Effector memory CD4-positive, alpha-beta T cell (primary cell): Measurements from ENCODE around the gene CLEC16A.

Experiments
- DNase-seq, 3 donors: peaks; one replicate each; pipeline ENCODE4 v3.0.0-alpha.2; 2020
- H3K27ac ChIP-seq: 2 replicates; pipeline ENCODE4 v1.7.0; 2013; ENCODE audit warnings: mild to moderate bottlenecking, low read length, moderate library complexity; ENCODE audit not compliant: insufficient read depth, poor library complexity, severe bottlenecking
- H3K27me3 ChIP-seq: replicated peaks from 2 replicates; pipeline ENCODE4 v1.7.0; 2013; ENCODE audit warnings: mild to moderate bottlenecking, low read length; ENCODE audit not compliant: insufficient read depth, control insufficient read depth, poor library complexity, severe bottlenecking
- H3K36me3 ChIP-seq: 2 replicates; pipeline ENCODE4 v1.7.0; 2013; ENCODE audit warnings: mild to moderate bottlenecking, low read length, moderate library complexity; ENCODE audit not compliant: control insufficient read depth, insufficient read depth
- H3K4me1 ChIP-seq: 2 replicates; pipeline ENCODE4 v1.7.0; 2013; ENCODE audit warnings: low read length, mild to moderate bottlenecking; ENCODE audit not compliant: control insufficient read depth, insufficient read depth, poor library complexity, severe bottlenecking
- H3K4me3 ChIP-seq: 2 replicates; pipeline ENCODE4 v1.7.0; 2013; ENCODE audit warnings: low read length, low read depth, mild to moderate bottlenecking; ENCODE audit not compliant: insufficient read depth, poor library complexity, severe bottlenecking
- H3K9me3 ChIP-seq: 2 replicates; pipeline ENCODE4 v1.7.0; 2013; ENCODE audit warnings: mild to moderate bottlenecking, low read length, moderate library complexity; ENCODE audit not compliant: control insufficient read depth

The CLEC16A gene

DNA sequence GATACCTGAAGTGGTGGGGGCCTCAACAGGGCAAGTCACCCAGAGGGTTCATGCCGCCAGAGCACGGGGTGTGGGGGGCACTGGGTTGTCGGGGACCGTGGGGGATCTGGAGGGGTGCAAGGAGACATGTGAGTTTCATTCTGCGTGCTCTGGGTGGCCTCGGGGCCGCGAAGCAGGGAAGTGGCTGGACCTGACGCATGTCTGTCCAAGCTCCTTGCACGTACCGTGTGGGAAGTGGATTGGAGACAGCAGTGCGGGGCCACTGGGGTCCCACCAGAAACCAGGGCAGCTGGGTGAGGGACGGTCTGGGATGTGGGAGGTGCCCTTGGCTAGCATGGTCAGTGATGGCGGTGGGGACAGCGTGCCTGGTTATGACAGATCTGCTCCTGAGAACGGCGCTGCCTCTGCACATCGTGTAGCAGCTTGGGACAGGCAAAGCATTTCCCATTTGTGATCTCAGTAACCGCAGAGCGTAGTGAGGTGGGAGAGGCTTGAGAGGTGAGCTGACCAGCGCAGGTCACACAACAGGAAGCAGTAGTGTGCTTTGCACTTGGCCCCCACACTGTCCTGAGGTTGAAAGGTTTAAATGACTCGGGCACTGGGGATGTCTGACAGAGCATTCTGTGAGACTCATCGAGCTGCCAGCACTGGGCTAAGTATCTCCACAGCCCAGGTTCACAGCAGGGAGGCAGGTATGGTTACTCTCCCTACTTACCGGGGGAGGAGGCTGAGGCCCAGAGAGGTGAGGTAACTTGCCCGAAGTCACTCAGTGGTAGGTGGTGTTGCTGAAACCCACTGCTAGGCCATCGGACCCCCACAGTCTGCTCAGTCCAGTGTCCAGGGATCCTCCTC is 197.3 kb downstream of the CLEC16A start:
- H3K36me3 ChIP-seq = no peaks in the 10 kb centered on the region
- H3K4me1 ChIP-seq = peaks cover 14% of the 10 kb centered on the region

DNA sequence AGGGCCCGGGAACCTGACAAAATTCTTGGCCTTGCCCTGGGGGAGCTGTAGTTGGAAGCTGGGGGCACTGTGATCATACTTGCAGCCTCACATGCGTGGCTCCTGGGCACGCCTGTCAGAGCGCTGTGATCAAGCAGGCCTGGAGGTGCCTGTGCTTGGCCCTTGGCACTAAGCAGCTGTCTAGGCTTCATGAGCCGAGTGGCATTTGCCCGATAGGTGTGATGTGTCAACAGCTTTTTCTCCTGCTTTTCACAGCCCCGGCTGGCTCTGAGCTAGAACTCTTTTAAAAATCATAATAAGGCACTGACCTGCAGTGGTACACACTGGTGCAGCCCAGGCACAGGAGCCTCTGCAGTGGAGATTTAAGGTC is 197.9 kb downstream of the CLEC16A start:
- Histone ChIP-seq H3K9me3 (no peaks in the 10 kb centered on the region), H3K4me1 (peaks cover 14% of the 10 kb centered on the region), H3K36me3 (no peaks in the 10 kb centered on the region), H3K27ac (no peak overlapping the region), H3K4me3 (no peak overlapping the region), H3K27me3 (no peaks in the 10 kb centered on the region)
- no peak for DNase-seq

More for the DNA sequence above, 197.3 kb downstream of the CLEC16A start:
- no peaks in the 10 kb centered on the region for H3K27me3 ChIP-seq
- H3K27ac ChIP-seq = no peak overlapping the region
- DNase-seq = no peak
- H3K4me3 ChIP-seq = no peak overlapping the region
- H3K9me3 ChIP-seq = no peaks in the 10 kb centered on the region

- no peak for DNase-seq
- H3K4me1 ChIP-seq = peaks cover 14% of the 10 kb centered on the region
- no peaks in the 10 kb centered on the region for H3K36me3 ChIP-seq
- no peak overlapping the region for H3K27ac ChIP-seq
- no peaks in the 10 kb centered on the region for H3K9me3 ChIP-seq
- no peak overlapping the region for H3K4me3 ChIP-seq
- no peaks in the 10 kb centered on the region for H3K27me3 ChIP-seq
Observed at GRCh38 chr16:11142951-11143350, 198.6 kb downstream of the CLEC16A start.

DNA sequence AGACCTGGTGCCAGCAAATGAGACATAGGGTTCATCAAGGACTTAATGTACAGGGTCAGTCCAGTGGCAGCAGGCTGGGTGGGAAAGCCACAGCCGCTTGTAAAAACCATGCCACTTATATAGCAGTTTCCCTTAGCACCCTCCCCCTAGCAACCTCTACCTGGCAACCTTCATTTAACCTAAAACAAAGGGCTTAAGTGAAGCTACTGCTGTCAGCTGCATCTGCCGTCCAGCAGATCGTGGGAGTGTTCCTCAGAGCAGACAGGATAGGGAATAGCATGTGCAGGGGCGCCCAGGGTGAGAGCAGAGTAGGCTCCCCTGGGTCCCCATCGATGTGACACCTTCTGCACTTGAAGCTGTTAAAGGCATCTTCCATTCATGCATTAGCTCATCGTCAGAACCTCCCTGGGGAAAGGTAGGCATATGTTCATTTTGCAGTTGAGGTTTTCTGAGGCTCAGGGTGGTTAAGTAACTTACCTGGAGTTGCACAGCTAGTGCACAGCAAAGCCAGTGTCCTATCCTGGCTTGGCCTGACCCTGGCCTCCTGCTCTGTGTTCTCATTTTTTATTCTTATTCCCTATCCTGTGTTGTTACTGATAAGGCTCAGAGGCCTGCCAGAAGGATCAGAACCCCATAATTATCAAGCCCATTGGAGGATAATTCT is 199.1 kb downstream of the CLEC16A start:
- no peak overlapping the region for H3K27ac ChIP-seq
- H3K4me1 ChIP-seq = peaks cover 14% of the 10 kb centered on the region

GRCh38 chr16:11144122-11144521 is 199.8 kb downstream of the CLEC16A start:
- DNase-seq = no peak
- H3K27ac ChIP-seq = no peak overlapping the region
- H3K4me1 ChIP-seq = peaks cover 10% of the 10 kb centered on the region
- H3K27me3 ChIP-seq = no peaks in the 10 kb centered on the region
- no peaks in the 10 kb centered on the region for H3K36me3 ChIP-seq
- no peaks in the 10 kb centered on the region for H3K9me3 ChIP-seq
- H3K4me3 ChIP-seq = no peak overlapping the region

More for the DNA sequence above, 199.1 kb downstream of the CLEC16A start:
- no peaks in the 10 kb centered on the region for H3K9me3 ChIP-seq
- H3K4me3 ChIP-seq = no peak overlapping the region
- no peaks in the 10 kb centered on the region for H3K36me3 ChIP-seq
- H3K27me3 ChIP-seq = no peaks in the 10 kb centered on the region
- DNase-seq = no peak

- Histone ChIP-seq H3K4me3 (no peak overlapping the region), H3K9me3 (no peaks in the 10 kb centered on the region), H3K27me3 (no peaks in the 10 kb centered on the region), H3K4me1 (peaks cover 1% of the 10 kb centered on the region), H3K36me3 (no peaks in the 10 kb centered on the region), H3K27ac (no peak overlapping the region)
- no peak for DNase-seq
Observed at GRCh38 chr16:11145173-11145818, 200.9 kb downstream of the CLEC16A start.

DNA sequence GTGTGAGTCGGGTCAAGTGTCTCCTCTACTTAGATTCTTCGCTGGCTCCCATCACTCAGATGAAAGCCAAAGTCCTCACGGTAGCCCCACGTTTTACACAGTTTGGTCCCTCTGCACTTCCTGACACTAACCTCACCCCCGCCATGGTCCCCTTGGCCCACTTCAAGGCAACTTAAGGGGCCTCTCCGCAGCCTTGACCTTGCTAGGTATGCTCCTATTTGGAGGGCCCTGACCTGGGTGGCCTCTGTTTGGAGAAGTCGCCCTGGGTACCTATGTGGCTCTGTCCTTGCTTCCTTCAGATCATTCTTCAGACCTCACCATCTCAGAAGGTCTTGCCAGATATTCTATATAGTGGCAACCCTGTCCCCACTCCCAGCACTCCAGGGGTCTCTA is 201.5 kb downstream of the CLEC16A start:
- no peak for DNase-seq
- H3K36me3 ChIP-seq = no peaks in the 10 kb centered on the region
- H3K4me1 ChIP-seq = no peaks in the 10 kb centered on the region
- H3K4me3 ChIP-seq = no peak overlapping the region
- H3K27me3 ChIP-seq = no peaks in the 10 kb centered on the region
- no peak overlapping the region for H3K27ac ChIP-seq
- H3K9me3 ChIP-seq = no peaks in the 10 kb centered on the region

DNA sequence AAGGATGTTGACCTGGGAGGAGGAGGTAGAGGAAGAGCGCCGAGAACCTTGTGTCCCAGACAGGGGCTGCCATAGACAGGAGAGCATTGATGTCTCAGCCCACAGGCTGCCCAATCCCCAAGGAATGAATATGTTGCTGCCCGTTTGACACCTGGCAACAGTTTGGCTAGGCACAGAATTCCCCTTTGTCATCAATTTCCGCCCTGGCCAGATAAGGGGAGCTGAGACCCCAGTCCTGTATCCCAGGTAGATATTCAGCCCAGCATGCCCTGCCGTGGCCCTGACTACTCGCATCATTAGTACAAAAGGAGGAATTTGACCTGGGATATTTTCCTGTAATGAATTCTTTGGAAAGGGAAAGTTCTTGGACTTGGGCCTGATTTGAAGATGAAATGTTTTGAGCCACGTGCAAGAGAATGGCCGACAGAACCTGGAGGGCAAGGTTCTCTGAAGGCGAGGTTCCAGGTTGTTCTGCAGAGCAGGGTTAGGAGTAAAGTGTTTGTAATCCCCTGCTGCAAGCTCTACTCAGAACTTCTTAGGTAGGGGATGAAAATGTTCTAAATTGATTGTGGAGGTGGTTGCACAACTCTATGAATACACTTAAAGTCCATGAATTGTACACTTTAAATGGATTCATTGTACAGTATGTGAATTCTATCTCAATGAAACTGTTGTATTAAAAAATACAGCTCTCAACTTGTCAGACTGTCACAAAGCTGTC is 202.8 kb downstream of the CLEC16A start:
- Histone ChIP-seq H3K9me3 (no peaks in the 10 kb centered on the region), H3K4me1 (no peaks in the 10 kb centered on the region), H3K27ac (no peak overlapping the region)

GRCh38 chr16:11147754-11148444 is 203.5 kb downstream of the CLEC16A start:
- Histone ChIP-seq H3K4me1 (no peaks in the 10 kb centered on the region), H3K27me3 (no peaks in the 10 kb centered on the region), H3K4me3 (no peak overlapping the region), H3K27ac (no peak overlapping the region), H3K9me3 (no peaks in the 10 kb centered on the region), H3K36me3 (no peaks in the 10 kb centered on the region)
- no peak for DNase-seq

More for the DNA sequence above, 202.8 kb downstream of the CLEC16A start:
- Histone ChIP-seq H3K36me3 (no peaks in the 10 kb centered on the region), H3K27me3 (no peaks in the 10 kb centered on the region), H3K4me3 (no peak overlapping the region)
- no peak for DNase-seq
